ENCODE data around the gene SLC27A5. TPM values are rescaled to one million over a fixed set of nuclear protein-coding genes. Genes with fewer than 3 reads are reported as not detected.

The SLC27A5 gene
- total and polyA plus RNA-seq, 9 donors: 2.5 to 5.7 (median 4.2) TPM

- H3K27ac ChIP-seq (ENCODE audit: low read length): peak overlapping the region; percentile 97
- H3K36me3 ChIP-seq (ENCODE audit: control insufficient read depth, insufficient read depth, low read length): peaks cover 32% of the 10 kb centered on the region
- H3K9me3 ChIP-seq (replicated peaks; ENCODE audit: control insufficient read depth, low read depth, low read length): no peaks in the 10 kb centered on the region
- no peak for DNase-seq
- peaks cover 8% of the 10 kb centered on the region for H3K27me3 ChIP-seq (ENCODE audit: control insufficient read depth, insufficient read depth, low read length)
- 48% methylated on average over 4 of the region's 10 CpGs for WGBS (ENCODE audit: insufficient coverage)
- no peak overlapping the region for H3K4me3 ChIP-seq (ENCODE audit: low read length)
- H3K4me1 ChIP-seq (ENCODE audit: control insufficient read depth, insufficient read depth, low read length): peaks cover 50% of the 10 kb centered on the region
Observed at GRCh38 chr19:58556622-58557220, 44.9 kb upstream of the SLC27A5 start.

GRCh38 chr19:58555920-58556621 is 44.3 kb upstream of the SLC27A5 start:
- WGBS (ENCODE audit: insufficient coverage): 87% methylated on average over 7 of the region's 16 CpGs

GRCh38 chr19:58555369-58555885 is 43.6 kb upstream of the SLC27A5 start:
- no peaks in the 10 kb centered on the region for H3K27me3 ChIP-seq (ENCODE audit: control insufficient read depth, insufficient read depth, low read length)
- peaks cover 45% of the 10 kb centered on the region for H3K36me3 ChIP-seq (ENCODE audit: control insufficient read depth, insufficient read depth, low read length)
- H3K4me3 ChIP-seq (ENCODE audit: low read length): peak overlapping the region; percentile 75
- no peak for DNase-seq
- H3K4me1 ChIP-seq (ENCODE audit: control insufficient read depth, insufficient read depth, low read length): peaks cover 47% of the 10 kb centered on the region
- H3K9me3 ChIP-seq (replicated peaks; ENCODE audit: control insufficient read depth, low read depth, low read length): no peaks in the 10 kb centered on the region
- H3K27ac ChIP-seq (ENCODE audit: low read length): peak overlapping the region; percentile 99
- WGBS (ENCODE audit: insufficient coverage): 17% methylated on average over 2 of the region's 4 CpGs

More at GRCh38 chr19:58555920-58556621, 44.3 kb upstream of the SLC27A5 start:
- Histone ChIP-seq H3K27ac (ENCODE audit: low read length) (peak overlapping the region; percentile 6), H3K27me3 (ENCODE audit: control insufficient read depth, insufficient read depth, low read length) (peaks cover 1% of the 10 kb centered on the region), H3K9me3 (replicated peaks; ENCODE audit: control insufficient read depth, low read depth, low read length) (no peaks in the 10 kb centered on the region), H3K4me1 (ENCODE audit: control insufficient read depth, insufficient read depth, low read length) (peaks cover 47% of the 10 kb centered on the region), H3K4me3 (ENCODE audit: low read length) (no peak overlapping the region), H3K36me3 (ENCODE audit: control insufficient read depth, insufficient read depth, low read length) (peaks cover 39% of the 10 kb centered on the region)
- DNase-seq: no peak

- Histone ChIP-seq H3K27me3 (ENCODE audit: control insufficient read depth, insufficient read depth, low read length) (no peaks in the 10 kb centered on the region), H3K27ac (ENCODE audit: low read length) (peak within 1 kb of the TSS; percentile 99), H3K4me1 (ENCODE audit: control insufficient read depth, insufficient read depth, low read length) (peaks cover 41% of the 10 kb centered on the region), H3K36me3 (ENCODE audit: control insufficient read depth, insufficient read depth, low read length) (peaks cover 52% of the 10 kb centered on the region), H3K4me3 (ENCODE audit: low read length) (peak within 1 kb of the TSS; percentile 75), H3K9me3 (replicated peaks; ENCODE audit: control insufficient read depth, low read depth, low read length) (no peaks in the 10 kb centered on the region)
- DNase-seq: peak; percentile 98
- WGBS (ENCODE audit: insufficient coverage): under 1% methylated on average over 68 of the region's 69 CpGs
Observed at GRCh38 chr19:58554494-58555368, 42.9 kb upstream of the SLC27A5 start, which contains the start of gene CHMP2A. CHMP2A (minus strand) TSS chr19:58555105; CDS start chr19:58554212, 893 bp downstream.

- no peaks in the 10 kb centered on the region for H3K27me3 ChIP-seq (ENCODE audit: control insufficient read depth, insufficient read depth, low read length)
- H3K36me3 ChIP-seq (ENCODE audit: control insufficient read depth, insufficient read depth, low read length): peaks cover 60% of the 10 kb centered on the region
- H3K4me3 ChIP-seq (ENCODE audit: low read length): peak overlapping the region; percentile 75
- H3K27ac ChIP-seq (ENCODE audit: low read length): peak overlapping the region; percentile 99
- WGBS (ENCODE audit: insufficient coverage): 34% methylated on average over 11 of the region's 18 CpGs
- no peaks in the 10 kb centered on the region for H3K9me3 ChIP-seq (replicated peaks; ENCODE audit: control insufficient read depth, low read depth, low read length)
- H3K4me1 ChIP-seq (ENCODE audit: control insufficient read depth, insufficient read depth, low read length): peaks cover 39% of the 10 kb centered on the region
- DNase-seq: peak; percentile 41
Observed at GRCh38 chr19:58553799-58554493, 42.2 kb upstream of the SLC27A5 start.

GRCh38 chr19:58552655-58553054 is 40.9 kb upstream of the SLC27A5 start:
- Histone ChIP-seq H3K4me3 (ENCODE audit: low read length) (no peak overlapping the region), H3K9me3 (replicated peaks; ENCODE audit: control insufficient read depth, low read depth, low read length) (no peaks in the 10 kb centered on the region), H3K27ac (ENCODE audit: low read length) (no peak overlapping the region), H3K27me3 (ENCODE audit: control insufficient read depth, insufficient read depth, low read length) (no peaks in the 10 kb centered on the region), H3K4me1 (ENCODE audit: control insufficient read depth, insufficient read depth, low read length) (peaks cover 36% of the 10 kb centered on the region), H3K36me3 (ENCODE audit: control insufficient read depth, insufficient read depth, low read length) (peaks cover 73% of the 10 kb centered on the region)
- 83% methylated on average over 1 of the region's 2 CpGs for WGBS (ENCODE audit: insufficient coverage)
- DNase-seq: no peak

GRCh38 chr19:58551577-58552471 is 40.0 kb upstream of the SLC27A5 start:
- peak; percentile 7 for DNase-seq
- H3K4me1 ChIP-seq (ENCODE audit: control insufficient read depth, insufficient read depth, low read length): peaks cover 31% of the 10 kb centered on the region
- WGBS (ENCODE audit: insufficient coverage): 89% methylated on average over 14 of the region's 18 CpGs

GRCh38 chr19:58551123-58551497 is 39.3 kb upstream of the SLC27A5 start:
- Histone ChIP-seq H3K36me3 (ENCODE audit: control insufficient read depth, insufficient read depth, low read length) (peaks cover 77% of the 10 kb centered on the region), H3K27me3 (ENCODE audit: control insufficient read depth, insufficient read depth, low read length) (no peaks in the 10 kb centered on the region), H3K27ac (ENCODE audit: low read length) (no peak overlapping the region), H3K4me3 (ENCODE audit: low read length) (no peak overlapping the region), H3K9me3 (replicated peaks; ENCODE audit: control insufficient read depth, low read depth, low read length) (no peaks in the 10 kb centered on the region), H3K4me1 (ENCODE audit: control insufficient read depth, insufficient read depth, low read length) (peaks cover 31% of the 10 kb centered on the region)
- DNase-seq: peak; percentile 6
- no CpG with 5 or more reads among the region's 1 CpG for WGBS (ENCODE audit: insufficient coverage)

More at GRCh38 chr19:58551577-58552471, 40.0 kb upstream of the SLC27A5 start:
- Histone ChIP-seq H3K36me3 (ENCODE audit: control insufficient read depth, insufficient read depth, low read length) (peaks cover 77% of the 10 kb centered on the region), H3K9me3 (replicated peaks; ENCODE audit: control insufficient read depth, low read depth, low read length) (no peaks in the 10 kb centered on the region), H3K4me3 (ENCODE audit: low read length) (no peak overlapping the region), H3K27me3 (ENCODE audit: control insufficient read depth, insufficient read depth, low read length) (no peaks in the 10 kb centered on the region), H3K27ac (ENCODE audit: low read length) (no peak overlapping the region)

Data from muscle of leg (tissue), 11 donors.